HFFc6 (cell line): ENCODE data around the gene GIPC2. TPM values are rescaled to one million over a fixed set of nuclear protein-coding genes. Genes with fewer than 3 reads are reported as not detected.

ENCODE experiments used
- DNase-seq: peaks from one replicate; pipeline ENCODE4 v3.0.0-alpha.2; 2018
- H3K27ac Mint-ChIP-seq: 2 replicates; pipeline ENCODE4 v1.8.0; 2020; ENCODE audit warnings: mild to moderate bottlenecking, mixed read lengths
- H3K27me3 Mint-ChIP-seq: 2 replicates; pipeline ENCODE4 v1.8.0; 2021; ENCODE audit warnings: mild to moderate bottlenecking, moderate library complexity, mixed read lengths; ENCODE audit not compliant: insufficient read depth
- H3K36me3 Mint-ChIP-seq: 2 replicates; pipeline ENCODE4 v1.8.0; 2021; ENCODE audit warnings: low read depth, mixed read lengths
- H3K4me1 Mint-ChIP-seq: 2 replicates; pipeline ENCODE4 v1.8.0; 2020; ENCODE audit warnings: low read depth, mixed read lengths
- H3K4me3 Mint-ChIP-seq: 2 replicates; pipeline ENCODE4 v1.8.0; 2020; ENCODE audit warnings: mild to moderate bottlenecking, moderate library complexity, mixed read lengths
- H3K9me3 Mint-ChIP-seq: 2 replicates; pipeline ENCODE4 v1.8.0; 2020; ENCODE audit warnings: mild to moderate bottlenecking, mixed read lengths
- CTCF ChIP-seq: fragments of 200-600 bp; sonication (generic); IDR thresholded peaks from 2 replicates; pipeline ENCODE4 v1.5.0; 2021; ENCODE audit warnings: antibody characterized with exemption, mild to moderate bottlenecking
- total RNA-seq, 6 experiments: library from RNA; stranded (reverse); fragmentation: NEBNext Ultra II Directional; extraction: Animal tissue kit (Norgen Biotek cat#: 25700); gene quantifications; 2 replicates in 1 of 6; 3 replicates in 5 of 6; pipeline ENCODE4 v1.2.3, GENCODE V29; 2021

GIPC2 gene
- total RNA-seq, 6 experiments from 2014 or later: 0.17 to 1.00 (median 0.26) TPM

- no peak overlapping the region for H3K4me3 Mint-ChIP-seq
- no peaks in the 10 kb centered on the region for H3K9me3 Mint-ChIP-seq
- no peak for TF ChIP-seq CTCF
- DNase-seq: no peak
- H3K36me3 Mint-ChIP-seq: no peaks in the 10 kb centered on the region
- no peak overlapping the region for H3K27ac Mint-ChIP-seq
- H3K4me1 Mint-ChIP-seq: 0 out of 2 replicates have a peak, but pooled peaks cover under 1% of the 10 kb centered on the region
- no peaks in the 10 kb centered on the region; the same call in 1 of the 2 replicates for H3K27me3 Mint-ChIP-seq
Observed at GRCh38 chr1:78136680-78137079, 90.9 kb downstream of the GIPC2 start.

- no peaks in the 10 kb centered on the region for H3K9me3 Mint-ChIP-seq
- no peaks in the 10 kb centered on the region for H3K36me3 Mint-ChIP-seq
- H3K27me3 Mint-ChIP-seq: no peaks in the 10 kb centered on the region; the same call in 1 of the 2 replicates
- DNase-seq: no peak
- H3K4me1 Mint-ChIP-seq: peaks cover 35% of the 10 kb centered on the region
- no peak overlapping the region for H3K27ac Mint-ChIP-seq
- no peak overlapping the region for H3K4me3 Mint-ChIP-seq
- TF ChIP-seq CTCF: no peak
Observed at GRCh38 chr1:78141531-78142231, 95.9 kb downstream of the GIPC2 start.

- no peak for TF ChIP-seq CTCF
- no peaks in the 10 kb centered on the region; the same call in 1 of the 2 replicates for H3K27me3 Mint-ChIP-seq
- no peak for DNase-seq
- H3K9me3 Mint-ChIP-seq: no peaks in the 10 kb centered on the region
- H3K4me1 Mint-ChIP-seq: peaks cover 38% of the 10 kb centered on the region
- no peaks in the 10 kb centered on the region for H3K36me3 Mint-ChIP-seq
- H3K27ac Mint-ChIP-seq: no peak overlapping the region
- peak overlapping the region; percentile 79; the same call in 1 of the 2 replicates for H3K4me3 Mint-ChIP-seq
Observed at GRCh38 chr1:78142736-78143135, 97.0 kb downstream of the GIPC2 start.

DNA sequence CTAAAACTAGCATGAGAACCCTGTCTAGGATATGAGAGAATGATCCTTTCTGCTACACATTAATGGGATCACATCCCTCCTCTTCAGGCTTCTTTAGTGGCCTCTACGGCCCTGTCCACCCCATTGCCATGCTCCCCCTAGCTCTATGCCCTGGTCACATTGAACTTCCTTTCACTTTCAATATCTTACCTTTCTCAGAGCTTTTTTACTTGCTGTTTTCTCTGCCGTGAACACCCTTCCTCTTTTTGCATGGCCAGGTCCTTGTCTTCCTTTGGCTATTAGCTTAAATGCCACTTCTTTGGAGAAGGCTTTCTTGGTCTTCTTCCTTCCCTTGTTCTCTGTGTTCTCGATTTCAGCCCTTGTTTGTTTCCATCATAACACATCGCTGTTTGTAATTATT, 97.4 kb downstream of the GIPC2 start:
- Mint-ChIP-seq H3K36me3 (no peaks in the 10 kb centered on the region), H3K9me3 (no peaks in the 10 kb centered on the region), H3K4me3 (peak overlapping the region; percentile 79; the same call in 1 of the 2 replicates), H3K27me3 (no peaks in the 10 kb centered on the region; the same call in 1 of the 2 replicates), H3K27ac (peak overlapping the region; percentile 53; the same call in 1 of the 2 replicates), H3K4me1 (peaks cover 42% of the 10 kb centered on the region)
- no peak for TF ChIP-seq CTCF
- no peak for DNase-seq

- no peak for TF ChIP-seq CTCF
- H3K9me3 Mint-ChIP-seq: no peaks in the 10 kb centered on the region
- peak overlapping the region; percentile 79; the same call in 1 of the 2 replicates for H3K4me3 Mint-ChIP-seq
- no peak overlapping the region; the same call in 1 of the 2 replicates for H3K27ac Mint-ChIP-seq
- H3K27me3 Mint-ChIP-seq: no peaks in the 10 kb centered on the region; the same call in 1 of the 2 replicates
- no peak for DNase-seq
- peaks cover 5% of the 10 kb centered on the region; the same call in 1 of the 2 replicates for H3K36me3 Mint-ChIP-seq
- peaks cover 47% of the 10 kb centered on the region for H3K4me1 Mint-ChIP-seq
Observed at GRCh38 chr1:78143673-78144072, 97.9 kb downstream of the GIPC2 start.
